Measurements from ENCODE around the gene ULK4. TPM values are rescaled to one million over a fixed set of nuclear protein-coding genes. Genes with fewer than 3 reads are reported as not detected.

The ULK4 gene
- total and polyA plus RNA-seq, 10 donors: 2.0 to 33.3 (median 12.9) TPM

DNA sequence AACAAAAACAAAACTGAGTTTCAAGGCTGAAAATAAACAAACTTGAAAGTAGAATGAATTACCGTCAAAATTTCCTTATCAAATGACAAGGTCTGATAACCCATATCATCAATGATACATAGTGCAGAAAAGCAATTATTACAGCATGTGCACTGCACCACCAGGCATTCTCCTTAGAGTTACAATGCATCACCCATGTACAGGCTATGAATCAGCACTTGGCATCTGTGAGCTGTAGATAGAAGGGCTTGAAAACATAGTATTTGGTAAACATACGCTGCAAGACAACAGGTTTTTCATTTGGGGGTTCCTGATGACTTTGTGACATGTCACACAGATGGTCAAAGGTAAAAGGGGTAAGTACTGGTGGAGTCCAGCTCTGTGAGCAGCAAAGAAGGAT, 497.5 kb downstream of the ULK4 start:
- no peak for DNase-seq
- Histone ChIP-seq H3K36me3 (no peaks in the 10 kb centered on the region), H3K27ac (no peak overlapping the region), H3K27me3 (replicated peaks in 1 of 7) (no peaks in the 10 kb centered on the region), H3K4me1 (no peaks in the 10 kb centered on the region), H3K4me3 (no peak overlapping the region), H3K9me3 (peaks cover 0 to 8% (median 6%) of the 10 kb centered on the region in 8 donors)
- intact Hi-C loops (cut with DNase I; ENCODE audit: low total_unique reads): no loop called here
- 79 to 95% (median 85%) methylated on average over 2 of the region's 2 CpGs for WGBS, 5 donors
- TF ChIP-seq POLR2A (IDR thresholded peaks at IDR 0.05): no peak
- TF ChIP-seq, protein P1, sequence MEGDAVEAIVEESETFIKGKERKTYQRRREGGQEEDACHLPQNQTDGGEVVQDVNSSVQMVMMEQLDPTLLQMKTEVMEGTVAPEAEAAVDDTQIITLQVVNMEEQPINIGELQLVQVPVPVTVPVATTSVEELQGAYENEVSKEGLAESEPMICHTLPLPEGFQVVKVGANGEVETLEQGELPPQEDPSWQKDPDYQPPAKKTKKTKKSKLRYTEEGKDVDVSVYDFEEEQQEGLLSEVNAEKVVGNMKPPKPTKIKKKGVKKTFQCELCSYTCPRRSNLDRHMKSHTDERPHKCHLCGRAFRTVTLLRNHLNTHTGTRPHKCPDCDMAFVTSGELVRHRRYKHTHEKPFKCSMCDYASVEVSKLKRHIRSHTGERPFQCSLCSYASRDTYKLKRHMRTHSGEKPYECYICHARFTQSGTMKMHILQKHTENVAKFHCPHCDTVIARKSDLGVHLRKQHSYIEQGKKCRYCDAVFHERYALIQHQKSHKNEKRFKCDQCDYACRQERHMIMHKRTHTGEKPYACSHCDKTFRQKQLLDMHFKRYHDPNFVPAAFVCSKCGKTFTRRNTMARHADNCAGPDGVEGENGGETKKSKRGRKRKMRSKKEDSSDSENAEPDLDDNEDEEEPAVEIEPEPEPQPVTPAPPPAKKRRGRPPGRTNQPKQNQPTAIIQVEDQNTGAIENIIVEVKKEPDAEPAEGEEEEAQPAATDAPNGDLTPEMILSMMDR (IDR thresholded peaks at IDR 0.05 in 8 of 11, conservative IDR thresholded peaks at IDR 0.05 in 3 of 11): no peak
- no peak for TF ChIP-seq POLR2AphosphoS5 (IDR thresholded peaks at IDR 0.05)

DNA sequence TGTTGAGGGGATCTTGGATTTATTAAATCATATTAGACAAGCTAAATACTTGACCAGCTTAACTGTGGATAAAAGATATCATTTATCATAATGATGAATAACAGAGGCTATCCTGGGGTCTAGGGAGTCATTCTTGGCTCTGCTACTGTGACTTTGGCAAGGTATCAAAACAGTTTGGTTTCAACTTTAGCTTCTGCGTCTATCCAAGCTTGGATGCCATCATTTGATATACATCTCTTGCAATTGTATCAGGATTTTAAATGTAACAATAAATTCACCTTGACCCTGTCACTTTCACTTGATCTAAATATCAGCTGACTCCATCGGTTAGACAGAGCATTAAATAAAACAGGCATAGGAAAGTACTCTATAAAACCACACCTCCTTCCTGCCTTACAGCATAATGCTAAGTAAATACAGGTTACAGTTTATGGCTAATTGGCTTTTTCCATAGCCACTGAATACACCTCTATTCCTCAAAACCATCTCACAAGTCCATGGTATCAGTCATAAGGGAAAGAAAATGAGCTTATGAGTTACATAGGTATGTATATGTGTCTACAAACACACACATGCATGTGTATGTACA, 499.7 kb downstream of the ULK4 start:
- intact Hi-C loops (cut with DNase I; ENCODE audit: low total_unique reads): no loop called here
- no peaks in the 10 kb centered on the region for H3K27me3 ChIP-seq (replicated peaks in 1 of 7)
- WGBS, 5 donors: 71 to 77% (median 76%) methylated on average over 2 of the region's 2 CpGs

DNA sequence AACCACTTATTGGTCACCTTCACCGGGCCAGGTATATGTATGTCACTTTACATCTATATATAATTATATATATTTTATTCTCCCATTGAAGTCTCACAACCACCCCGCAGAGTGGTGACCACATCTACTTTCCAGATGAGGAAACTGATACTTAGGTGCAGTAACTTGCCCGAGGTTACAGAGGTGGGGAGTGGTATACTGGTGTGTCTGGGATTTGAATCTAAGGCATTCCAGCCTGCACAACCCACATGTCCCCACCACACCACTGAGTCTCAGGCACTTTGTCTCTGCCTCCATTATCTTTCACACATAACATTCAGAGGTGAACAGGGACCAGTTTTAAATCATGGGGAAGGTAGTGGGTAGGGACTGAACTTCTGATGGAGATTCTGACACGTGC, 501.2 kb downstream of the ULK4 start:
- no peaks in the 10 kb centered on the region for H3K4me1 ChIP-seq
- DNase-seq: no peak
- WGBS, 5 donors: 87 to 94% (median 91%) methylated on average over 4 of the region's 4 CpGs
- no peaks in the 10 kb centered on the region for H3K9me3 ChIP-seq
- no peak overlapping the region for H3K27ac ChIP-seq
- no peaks in the 10 kb centered on the region for H3K27me3 ChIP-seq (replicated peaks in 1 of 7)
- TF ChIP-seq POLR2AphosphoS5 (IDR thresholded peaks at IDR 0.05): no peak
- no peak for TF ChIP-seq POLR2A (IDR thresholded peaks at IDR 0.05)
- TF ChIP-seq, protein P1 (IDR thresholded peaks at IDR 0.05 in 8 of 11, conservative IDR thresholded peaks at IDR 0.05 in 3 of 11): no peak
- intact Hi-C loops (cut with DNase I; ENCODE audit: low total_unique reads): no loop called here
- H3K4me3 ChIP-seq: no peak overlapping the region
- H3K36me3 ChIP-seq: no peaks in the 10 kb centered on the region

More for the DNA sequence above, 499.7 kb downstream of the ULK4 start:
- no peak for DNase-seq
- no peaks in the 10 kb centered on the region for H3K36me3 ChIP-seq
- no peak overlapping the region for H3K4me3 ChIP-seq
- TF ChIP-seq POLR2AphosphoS5 (IDR thresholded peaks at IDR 0.05) (no peak), POLR2A (IDR thresholded peaks at IDR 0.05) (no peak)
- TF ChIP-seq, protein P1 (IDR thresholded peaks at IDR 0.05 in 8 of 11, conservative IDR thresholded peaks at IDR 0.05 in 3 of 11): no peak
- H3K4me1 ChIP-seq: no peaks in the 10 kb centered on the region
- H3K9me3 ChIP-seq: no peaks in the 10 kb centered on the region
- no peak overlapping the region for H3K27ac ChIP-seq

DNA sequence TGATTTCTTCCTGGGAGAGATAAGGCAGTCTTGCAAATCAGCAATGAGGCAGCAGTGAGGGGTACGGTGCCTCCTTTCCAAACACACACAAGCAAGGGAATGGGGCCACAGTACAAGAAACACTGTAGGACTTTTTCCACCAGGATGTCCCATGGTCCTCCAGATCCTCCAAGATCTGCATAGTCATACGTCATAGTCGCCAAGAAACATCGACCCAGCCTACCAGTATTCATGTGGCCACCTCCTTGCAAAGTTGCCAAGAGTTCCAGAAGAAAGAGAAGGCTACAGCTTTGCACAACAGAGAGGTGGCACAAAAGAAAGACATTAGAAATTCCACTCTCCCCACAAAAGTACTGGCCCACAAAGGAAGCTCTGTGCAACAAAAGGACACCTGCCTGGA, 504.7 kb downstream of the ULK4 start:
- intact Hi-C loops (cut with DNase I; ENCODE audit: low total_unique reads): no loop called here
- H3K4me3 ChIP-seq: no peak overlapping the region
- peaks cover 0 to 4% (median 0%) of the 10 kb centered on the region in 6 donors for H3K36me3 ChIP-seq
- peaks cover 0 to 7% (median 0%) of the 10 kb centered on the region in 8 donors for H3K9me3 ChIP-seq
- no peak for DNase-seq
- H3K27me3 ChIP-seq (replicated peaks in 1 of 7): no peaks in the 10 kb centered on the region
- TF ChIP-seq POLR2A (IDR thresholded peaks at IDR 0.05) (no peak), POLR2AphosphoS5 (IDR thresholded peaks at IDR 0.05) (no peak)
- TF ChIP-seq, protein P1 (IDR thresholded peaks at IDR 0.05 in 8 of 11, conservative IDR thresholded peaks at IDR 0.05 in 3 of 11): no peak
- H3K4me1 ChIP-seq: no peaks in the 10 kb centered on the region
- no peak overlapping the region for H3K27ac ChIP-seq
- 62 to 89% (median 78%) methylated on average over 4 of the region's 4 CpGs for WGBS, 5 donors

Data from spleen (tissue), 11 donors.